VCaP (cell line): ENCODE results near the gene PICK1.

ENCODE experiments used
- H3K27ac ChIP-seq: fragments of 450-650 bp; 2 replicates; pipeline ENCODE4 v1.5.1; 2017
- CTCF ChIP-seq: fragments of 450-650 bp; conservative IDR thresholded peaks from 2 replicates; pipeline ENCODE4 v1.5.1; 2017; ENCODE audit warnings: mild to moderate bottlenecking, moderate library complexity

The PICK1 gene

GRCh38 chr22:38081941-38082828 is 25.0 kb downstream of the PICK1 start:
- TF ChIP-seq CTCF = no peak
- no peak overlapping the region for H3K27ac ChIP-seq

GRCh38 chr22:38082986-38083710 is 25.9 kb downstream of the PICK1 start:
- TF ChIP-seq CTCF = no peak
- H3K27ac ChIP-seq = no peak overlapping the region

GRCh38 chr22:38083931-38084631 is 26.9 kb downstream of the PICK1 start, which contains the start of gene SLC16A8:
Gene SLC16A8, minus strand, starts transcription at chr22:38084184. Its CDS starts 1,311 bp downstream, at chr22:38082873.
- TF ChIP-seq CTCF = no peak
- H3K27ac ChIP-seq = no peak within 1 kb of the TSS

GRCh38 chr22:38085056-38085455 is 27.9 kb downstream of the PICK1 start:
- TF ChIP-seq CTCF = no peak
- no peak overlapping the region for H3K27ac ChIP-seq

- no peak for TF ChIP-seq CTCF
- no peak overlapping the region for H3K27ac ChIP-seq
These were observed 28.3 kb downstream of the PICK1 start for GRCh38 chr22:38085501-38085900.

GRCh38 chr22:38086001-38086845 is 29.0 kb downstream of the PICK1 start:
- TF ChIP-seq CTCF = no peak
- no peak overlapping the region for H3K27ac ChIP-seq
